GM21526 (cell line): ENCODE data around the gene FAM83C.

Experiments used
- ATAC-seq: cut with Tn5 transposase; IDR thresholded peaks from one replicate; pipeline ENCODE4 v1.9.1; 2021; ENCODE audit warnings: moderate library complexity; ENCODE audit not compliant: unreplicated experiment, low FRiP score

FAM83C gene

DNA sequence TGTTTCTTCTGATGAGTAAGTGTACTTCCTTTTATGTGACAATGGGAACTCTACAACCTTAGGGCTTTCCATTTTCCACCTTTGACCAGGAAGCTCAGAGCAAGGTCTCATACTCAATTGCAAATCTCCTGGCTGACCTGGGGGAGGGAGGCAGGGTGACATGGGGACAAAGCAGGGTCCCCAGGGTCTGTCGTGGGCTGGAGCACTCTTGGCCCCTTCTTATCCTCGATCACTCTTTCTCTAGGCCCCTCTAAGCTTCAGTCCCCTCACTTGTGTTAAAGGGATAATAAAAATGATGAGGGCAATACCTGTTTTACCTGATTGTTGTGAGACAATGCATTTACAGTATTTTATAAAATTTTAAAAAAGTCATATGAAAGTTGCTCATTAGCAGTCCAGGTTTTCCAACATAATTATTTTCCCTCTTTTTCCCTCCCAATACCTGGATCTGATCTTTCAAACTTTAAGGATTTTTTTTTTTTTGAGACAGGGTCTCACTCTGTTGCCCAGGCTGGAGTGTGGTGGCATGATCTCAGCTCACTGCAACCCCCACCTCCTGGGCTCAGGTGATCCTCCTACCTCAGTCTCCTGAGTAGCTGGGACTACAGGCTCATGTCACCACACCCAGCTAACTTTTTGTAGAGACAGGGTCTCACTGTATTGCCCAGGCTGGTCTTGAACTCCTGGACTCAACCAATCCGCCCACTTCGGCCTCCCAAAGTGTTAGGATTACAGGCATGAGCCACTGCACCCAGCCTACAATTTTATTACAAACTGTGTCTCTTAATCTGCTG is 8.4 kb upstream of the FAM83C start:
- no peak for ATAC-seq

DNA sequence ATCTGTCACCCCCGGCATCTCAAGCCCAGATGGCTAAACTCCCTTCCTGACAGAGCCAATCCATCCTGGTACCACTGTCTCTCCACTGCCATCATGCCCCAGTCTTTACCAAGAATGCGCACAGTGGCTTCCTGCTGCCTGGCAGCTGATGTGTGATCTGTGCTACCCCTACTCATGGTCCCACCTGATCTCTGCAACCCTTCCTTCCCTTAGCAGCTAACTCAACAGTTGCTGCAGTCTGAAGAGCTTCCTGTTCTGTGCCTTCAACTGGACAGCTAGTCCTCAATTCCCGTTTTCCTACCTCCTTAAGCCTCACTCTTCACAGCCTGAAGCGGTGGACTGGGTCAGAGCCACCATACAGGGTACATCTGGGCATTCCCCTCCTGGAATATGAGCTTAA is 7.6 kb upstream of the FAM83C start:
- ATAC-seq: no peak

DNA sequence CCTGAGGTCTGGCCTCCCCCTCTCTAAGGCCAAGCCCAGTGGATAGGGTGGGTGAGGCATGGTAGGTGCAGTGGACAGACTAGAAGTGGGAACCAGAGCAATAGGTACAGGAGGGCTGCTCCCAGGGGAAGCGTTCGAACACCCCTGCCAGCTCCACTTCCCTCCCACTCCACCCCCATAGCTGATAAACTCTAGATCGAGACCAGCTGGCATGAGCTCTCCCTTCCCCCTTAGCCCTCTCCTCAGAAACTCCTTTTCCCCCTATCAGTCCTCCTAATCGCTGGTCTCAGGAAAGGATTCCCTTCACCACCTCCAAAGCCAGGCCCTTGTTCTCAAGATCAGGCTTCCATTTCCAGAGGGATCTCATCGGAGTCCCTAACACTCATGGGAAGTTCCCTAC is 6.0 kb upstream of the FAM83C start:
- ATAC-seq: no peak

DNA sequence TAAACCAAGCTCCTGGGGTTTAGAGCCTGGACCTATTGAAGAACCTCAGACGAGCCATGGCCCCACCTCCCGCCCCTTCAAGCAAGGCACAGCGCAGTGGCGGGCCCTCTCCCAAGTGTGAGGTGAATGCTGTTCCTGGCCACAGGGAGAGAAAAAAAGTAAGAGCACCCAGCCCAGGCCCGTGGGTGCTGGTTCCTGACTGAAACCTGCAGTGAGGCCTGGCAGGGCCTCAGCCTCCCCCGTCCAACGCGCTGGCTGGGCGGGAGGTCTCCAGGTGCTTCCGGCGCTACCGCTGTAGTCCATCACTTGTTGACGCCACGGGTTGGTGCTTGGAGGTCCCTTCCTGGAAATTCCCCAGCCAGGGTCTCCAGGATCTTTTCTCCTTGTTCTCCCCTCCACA is 5.5 kb upstream of the FAM83C start:
- ATAC-seq: no peak

DNA sequence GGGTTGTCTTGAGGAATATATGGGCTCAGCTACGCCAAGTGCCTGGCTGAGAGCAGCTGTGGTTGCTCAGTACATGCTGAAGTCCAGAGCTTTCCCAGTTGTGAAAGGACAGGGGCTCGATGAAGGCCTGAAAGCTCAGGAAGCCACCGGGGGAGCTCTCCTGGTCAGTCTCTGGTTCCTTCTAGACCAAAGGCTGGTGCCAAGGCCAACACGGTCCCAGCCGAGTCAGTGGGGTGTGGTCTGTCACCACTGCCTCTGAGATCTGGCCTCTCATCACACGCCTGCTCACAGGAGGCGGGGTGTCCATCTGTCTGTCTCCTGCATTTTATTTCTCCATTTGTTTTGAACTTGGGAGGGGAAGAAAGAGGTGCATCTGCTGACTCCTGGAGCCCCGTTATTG is 4.9 kb upstream of the FAM83C start:
- no peak for ATAC-seq

DNA sequence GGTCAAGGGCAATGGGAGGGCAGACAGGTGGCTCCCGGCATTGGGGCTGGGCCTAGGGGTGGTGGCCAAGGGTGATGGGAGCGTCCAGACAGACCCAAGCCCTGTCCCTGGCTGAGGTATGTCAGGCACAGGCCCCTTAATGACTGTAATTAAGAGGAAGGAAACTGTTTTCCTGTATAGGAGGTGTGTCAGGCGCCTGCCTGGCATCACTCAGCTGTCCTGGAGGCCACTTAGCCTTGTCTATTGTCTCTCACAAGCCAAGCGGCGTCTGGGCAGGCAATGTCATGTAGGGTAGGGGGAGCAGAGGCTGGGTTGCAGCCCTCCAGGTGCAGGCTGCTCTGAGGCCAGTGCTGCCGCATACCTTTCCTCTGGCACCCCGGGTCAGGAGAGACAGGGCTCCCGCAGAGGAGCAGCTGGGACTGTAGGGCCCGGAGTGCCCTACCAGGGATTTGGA is 3.9 kb upstream of the FAM83C start:
- ATAC-seq: no peak

DNA sequence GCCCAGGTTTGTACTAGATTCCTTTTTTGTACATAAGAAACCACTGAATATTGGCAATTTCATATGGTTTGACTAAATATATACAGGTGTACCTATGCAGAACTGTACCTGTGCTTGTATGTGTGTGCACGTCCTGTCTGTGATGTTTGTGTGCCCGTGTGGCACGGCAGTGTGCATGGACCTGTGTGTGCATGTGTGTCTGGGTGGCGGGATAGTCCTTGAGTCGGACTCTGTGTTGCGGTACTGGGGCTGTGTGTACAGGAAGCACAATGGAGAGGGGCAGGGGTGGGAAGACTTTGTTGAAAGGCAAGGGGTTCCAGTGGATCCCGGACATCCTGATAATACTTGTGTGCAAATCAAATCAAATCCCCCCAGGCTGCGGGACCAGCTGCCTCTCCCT is 3.4 kb upstream of the FAM83C start:
- no peak for ATAC-seq

DNA sequence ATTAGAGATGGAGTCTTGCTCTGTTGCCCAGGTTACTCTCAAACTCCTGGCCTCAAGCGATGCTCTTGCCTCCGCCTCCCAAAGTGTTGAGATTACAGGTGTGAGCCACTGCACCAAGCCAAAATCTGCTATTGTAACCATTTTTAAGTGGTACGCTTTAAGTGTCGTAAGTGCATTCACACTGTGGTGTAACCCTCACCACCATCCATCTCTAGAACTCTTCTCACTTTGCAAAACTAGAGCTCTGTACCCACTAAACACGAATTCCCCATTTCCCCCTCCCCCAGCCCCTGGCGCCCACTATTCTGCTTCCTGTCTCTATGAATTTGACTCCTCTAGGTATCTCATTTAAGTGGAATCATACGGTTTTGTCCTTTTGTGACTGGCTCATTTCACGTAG is 2.8 kb upstream of the FAM83C start:
- ATAC-seq: no peak

DNA sequence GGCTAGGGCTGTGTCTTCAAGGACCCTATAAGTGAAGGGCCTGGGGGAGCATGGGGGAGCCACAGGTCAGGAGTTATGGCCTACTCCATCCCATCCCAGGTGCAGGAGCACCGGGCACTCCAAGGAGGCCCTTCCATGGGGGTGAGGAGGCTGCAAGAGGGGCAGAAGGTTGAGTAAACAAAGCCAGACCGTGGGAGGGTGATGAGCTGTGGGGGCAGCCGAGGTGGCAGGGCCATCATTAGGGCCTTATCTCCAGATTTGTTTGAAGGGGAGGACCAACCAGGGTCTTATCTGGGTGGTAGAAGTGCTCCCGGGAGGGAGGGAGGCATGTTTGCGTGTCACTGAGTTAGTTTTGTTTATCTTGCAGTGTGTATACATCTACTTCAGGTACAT is 2.1 kb upstream of the FAM83C start:
- ATAC-seq: no peak

DNA sequence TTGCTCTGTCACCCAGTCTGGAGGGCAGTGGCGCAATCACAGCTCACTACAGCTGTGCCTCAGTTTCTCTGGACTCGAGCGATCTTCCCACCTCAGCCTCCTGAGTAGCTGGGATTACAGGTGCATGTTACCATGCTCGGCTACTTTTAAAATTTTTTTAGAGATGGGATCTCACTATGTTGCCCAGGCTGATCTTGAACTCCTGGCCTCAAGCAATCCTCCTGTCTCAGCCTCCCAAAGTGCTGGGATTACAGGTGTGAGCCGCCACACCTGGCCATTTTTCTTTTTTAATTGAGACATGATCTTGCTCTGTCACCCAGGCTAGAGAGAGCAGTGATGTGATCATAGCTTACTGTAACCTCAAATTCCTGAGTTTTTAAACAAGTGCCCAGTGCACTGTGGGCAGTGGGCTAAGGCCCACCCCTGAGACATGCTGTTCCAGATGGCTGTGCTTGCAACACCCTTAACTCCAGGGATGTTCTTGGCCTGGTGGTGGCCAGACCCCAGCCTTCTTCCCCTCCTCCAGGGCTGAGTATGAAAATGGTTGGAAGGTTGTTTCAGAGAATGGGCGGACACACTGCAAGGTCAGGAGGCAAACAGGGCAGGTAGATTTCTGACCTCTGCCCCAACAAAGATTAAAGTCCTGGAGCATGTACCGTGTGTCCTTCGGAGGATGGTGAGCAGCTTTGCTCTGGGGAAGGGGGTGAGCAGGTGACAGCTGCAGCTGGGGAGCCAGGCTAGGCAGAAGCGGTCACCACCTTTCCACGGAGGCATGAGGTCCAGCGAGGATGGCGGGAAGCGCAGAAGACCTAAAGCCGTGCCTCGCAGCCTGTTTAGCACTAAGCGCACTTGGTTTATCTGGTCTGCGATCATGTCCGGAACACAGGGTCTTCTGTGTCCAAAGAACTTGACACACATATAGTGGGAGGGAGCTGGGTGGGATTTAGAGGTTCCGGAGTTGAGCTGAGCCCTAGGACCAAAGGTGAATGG is 1.4 kb upstream of the FAM83C start:
- ATAC-seq: no peak

DNA sequence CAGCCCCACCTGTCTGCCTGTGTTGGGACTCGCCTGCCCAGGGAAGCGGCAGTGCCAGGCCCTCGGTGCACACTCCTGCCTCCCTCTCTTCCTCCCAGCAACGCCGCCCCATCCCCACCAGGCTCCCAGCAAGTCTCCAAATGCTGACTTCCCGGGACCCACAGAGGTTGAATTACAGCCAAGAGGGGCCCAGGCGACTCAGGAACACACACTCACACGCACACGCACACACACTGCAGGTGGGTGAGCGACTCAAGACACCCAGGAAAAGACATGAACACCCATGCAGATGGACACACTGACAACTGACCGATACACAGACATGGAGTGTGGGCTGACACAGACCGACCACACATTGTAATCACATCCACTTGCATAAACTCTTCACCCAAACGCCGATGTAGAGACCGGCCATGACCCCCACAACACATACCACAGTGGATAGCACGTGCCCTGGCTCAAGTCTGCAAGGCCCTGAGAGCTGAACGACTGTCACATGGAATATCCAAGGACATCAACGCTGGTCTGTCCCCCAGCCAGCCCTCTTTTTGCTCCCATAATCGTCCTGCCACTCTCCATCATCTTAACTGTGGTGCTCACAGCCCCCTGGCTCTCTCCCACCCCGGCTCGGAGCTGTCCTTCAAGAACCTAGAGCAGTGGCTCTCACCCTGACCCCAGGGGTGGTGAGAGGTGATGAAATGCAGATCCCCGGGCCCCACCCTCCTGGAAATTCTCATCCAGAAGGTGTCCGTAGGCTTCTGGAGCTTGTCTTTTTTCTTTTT is 470 bp upstream of the FAM83C start:
- ATAC-seq: no peak

DNA sequence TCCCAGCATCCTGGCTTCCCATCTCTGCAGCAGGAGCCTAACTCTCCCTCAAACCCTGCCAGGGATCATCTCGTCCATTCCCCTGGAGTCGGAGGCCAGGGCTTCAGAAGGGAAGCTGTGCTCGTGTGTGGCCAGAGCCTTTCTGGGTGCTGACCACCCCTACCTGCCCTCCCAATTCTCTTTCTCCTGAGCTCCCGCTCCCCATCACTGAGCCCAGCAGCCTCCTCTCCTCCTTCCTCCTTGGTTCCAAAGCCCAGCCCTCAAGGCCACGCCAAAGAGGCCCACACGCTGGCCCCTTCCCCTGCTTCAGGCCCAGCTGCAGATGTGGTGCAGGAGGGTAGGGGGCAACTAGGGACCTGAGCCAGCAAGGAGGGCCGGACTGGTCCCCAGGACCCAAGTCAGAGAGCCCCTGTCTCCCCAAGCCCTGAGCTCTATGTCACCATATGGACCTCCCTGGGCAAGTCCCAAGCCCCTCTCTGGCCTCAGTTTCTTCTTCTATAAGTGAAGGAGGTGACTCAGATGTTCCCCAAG is 1.3 kb downstream of the FAM83C start:
- ATAC-seq: no peak

DNA sequence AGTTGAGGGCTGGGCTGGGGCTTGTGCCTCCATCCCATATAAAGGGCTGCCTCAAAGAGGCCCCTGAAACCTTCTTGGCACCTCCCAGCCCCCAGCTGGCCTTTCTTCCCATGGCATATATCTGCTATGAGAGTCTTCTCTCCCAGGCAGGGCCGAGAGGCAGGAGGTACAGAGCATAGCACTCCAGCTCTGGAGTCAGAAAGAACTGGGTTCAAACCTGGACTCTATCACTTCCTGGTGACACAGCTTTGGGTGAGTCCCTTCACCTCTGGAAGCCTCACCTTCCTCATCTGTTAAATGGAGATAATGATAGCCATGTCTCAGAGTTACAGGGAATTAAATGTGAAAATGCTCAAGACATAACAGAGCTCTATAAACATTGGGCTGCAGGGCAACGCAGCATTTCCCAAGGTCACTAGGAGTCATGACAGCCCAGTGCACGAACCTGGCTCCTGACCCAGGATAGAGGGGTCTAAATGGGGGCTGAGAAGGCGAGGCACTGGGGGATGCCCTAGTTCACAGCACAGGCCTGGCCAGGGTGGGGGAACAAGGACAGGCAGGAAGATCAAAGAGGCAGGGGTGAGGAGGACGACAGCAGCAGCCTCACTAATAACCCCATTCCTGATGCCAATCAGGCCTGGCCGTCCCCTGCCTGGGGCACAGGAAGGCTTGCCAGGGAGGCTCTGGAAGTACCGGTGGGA is 1.9 kb downstream of the FAM83C start:
- ATAC-seq: no peak

DNA sequence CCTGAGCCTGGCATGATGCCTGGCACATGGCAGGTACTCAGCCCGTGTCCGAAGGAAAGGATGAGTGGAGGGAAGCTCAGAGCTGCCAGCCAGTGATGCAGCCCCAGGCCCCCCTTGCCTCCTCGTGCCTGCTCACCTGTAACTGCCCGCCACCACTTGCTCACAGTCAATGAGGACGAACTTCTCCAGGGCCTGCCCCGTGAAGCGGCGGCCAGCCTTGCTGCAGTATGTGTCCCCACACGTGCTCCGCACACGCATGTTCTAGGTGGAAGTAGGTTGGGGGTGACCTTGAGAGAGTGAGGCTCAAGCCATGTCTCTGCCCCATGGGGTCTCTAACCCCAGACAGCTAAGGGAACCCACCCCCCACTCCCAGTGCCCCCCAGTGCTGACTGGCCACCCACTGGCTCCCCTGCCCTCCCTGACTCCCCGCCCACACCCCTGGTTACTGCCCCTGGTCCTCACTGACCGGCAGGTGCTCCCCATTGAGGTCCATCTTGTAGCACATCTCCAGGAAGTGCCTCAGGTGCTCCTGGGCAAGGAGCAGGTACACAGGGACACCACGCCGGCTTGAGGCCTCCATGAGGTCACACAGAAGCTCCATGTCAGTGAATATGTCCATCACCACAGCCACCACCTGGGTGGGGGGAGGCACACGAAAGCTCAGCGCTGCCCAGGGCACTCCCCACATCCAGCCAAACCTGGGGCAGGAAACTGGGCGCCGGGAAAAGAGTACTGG is 3.7 kb downstream of the FAM83C start:
- ATAC-seq: no peak

DNA sequence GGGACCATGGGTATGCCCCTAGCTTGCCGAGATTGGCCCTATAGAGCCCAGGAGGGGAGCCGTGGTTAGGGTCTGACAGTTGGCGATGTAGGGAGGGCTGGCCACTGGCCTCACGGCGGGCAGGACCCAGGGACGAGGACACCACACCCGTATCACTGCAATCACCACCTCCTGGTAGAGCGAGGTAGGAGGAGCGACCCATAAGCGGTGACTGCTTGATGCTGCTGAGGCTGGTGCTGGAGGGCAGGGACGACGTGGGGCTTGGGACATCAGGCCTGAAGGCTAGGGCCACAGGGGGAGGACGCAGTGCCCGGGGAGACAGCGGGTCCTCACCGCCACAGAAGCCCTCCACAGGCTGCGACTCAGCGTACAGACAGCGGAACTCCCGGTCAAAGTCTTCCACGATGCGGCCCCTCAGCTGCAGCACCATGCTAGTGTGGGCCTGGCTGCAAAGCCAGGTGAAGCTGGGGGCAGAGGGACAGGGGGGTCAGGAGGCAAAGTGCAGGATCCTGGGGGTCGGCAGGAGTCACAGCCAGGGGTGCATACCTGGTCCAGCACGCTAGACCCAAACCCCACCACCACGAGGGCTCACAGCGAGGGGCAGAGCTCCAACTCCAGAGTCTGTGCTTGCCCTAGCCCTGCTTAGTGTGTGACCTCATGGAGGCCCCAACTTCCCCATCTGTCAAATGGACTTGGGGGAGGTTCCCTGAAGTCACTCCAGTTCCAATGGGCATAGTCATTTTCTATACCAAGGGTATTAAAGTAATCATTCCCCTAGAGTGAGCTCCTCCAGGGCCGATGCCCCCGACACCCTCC is 4.5 kb downstream of the FAM83C start:
- no peak for ATAC-seq

DNA sequence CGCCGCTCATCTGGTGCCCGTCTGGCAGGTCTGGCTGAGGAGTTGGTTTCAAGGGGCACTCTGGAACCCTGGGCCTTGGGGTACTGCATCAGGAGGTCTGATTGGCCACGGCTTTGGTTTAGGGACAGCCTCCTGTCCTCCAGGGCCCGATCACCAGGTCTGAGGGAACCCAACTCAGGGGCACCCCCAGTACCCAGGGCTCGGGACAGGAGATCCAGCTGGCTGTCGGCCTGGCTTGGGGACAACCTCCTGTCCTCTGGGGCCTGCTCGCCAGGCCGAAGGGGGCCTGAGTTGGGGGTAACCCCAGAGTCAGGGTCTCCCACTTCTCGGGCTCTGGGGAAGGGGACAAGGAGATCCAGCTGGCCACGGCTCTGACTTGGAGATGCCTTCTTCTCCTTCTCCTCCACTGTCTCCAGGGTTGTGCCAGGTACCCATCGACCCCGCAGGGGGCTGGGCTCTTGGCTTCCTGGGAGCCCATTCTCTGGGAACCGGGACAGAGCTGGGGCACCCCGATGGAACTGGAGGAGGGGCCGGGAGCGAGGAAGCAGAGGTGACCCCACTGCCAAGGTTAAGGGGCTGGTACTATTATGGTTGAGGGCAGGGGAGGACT is 5.2 kb downstream of the FAM83C start:
- no peak for ATAC-seq

DNA sequence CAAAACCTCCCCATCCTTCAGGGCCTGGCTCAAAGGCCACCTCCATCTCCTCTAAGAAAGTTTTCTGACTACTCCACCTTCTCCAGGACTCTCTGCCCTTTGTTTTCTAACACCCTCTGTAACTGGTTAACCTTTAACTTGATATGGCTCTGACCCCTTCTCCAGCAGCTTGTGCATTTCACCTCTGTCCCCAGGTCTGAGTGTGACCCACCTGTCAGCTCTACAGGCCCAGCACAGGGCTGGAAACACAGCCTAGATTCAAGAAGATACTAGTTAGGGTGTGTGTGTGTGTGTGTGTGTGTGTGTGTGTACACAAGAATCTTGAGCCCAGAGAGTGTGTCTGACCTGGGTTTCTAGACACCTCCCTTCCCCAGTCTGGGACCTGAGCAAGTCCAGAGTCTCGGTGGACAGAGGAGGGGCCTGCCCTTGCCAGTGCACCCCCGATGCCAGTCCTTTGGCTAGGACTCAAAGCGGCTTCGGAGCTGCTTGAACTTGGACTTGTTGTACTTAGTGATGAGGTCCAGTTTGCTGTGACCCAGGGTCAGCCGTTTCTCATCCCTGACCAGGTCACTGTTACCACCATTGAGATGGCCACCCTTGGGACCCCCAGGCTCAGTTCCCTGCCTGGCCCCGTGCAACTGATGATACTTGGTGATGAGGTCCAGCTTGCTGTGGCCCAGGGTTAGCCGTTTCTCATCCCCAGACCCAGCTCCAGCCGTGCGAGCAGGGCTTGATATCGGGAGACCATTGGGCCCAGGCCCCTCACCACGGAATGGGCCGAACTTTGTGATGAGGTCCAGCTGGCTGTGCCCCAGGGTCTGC is 5.9 kb downstream of the FAM83C start:
- ATAC-seq: no peak

DNA sequence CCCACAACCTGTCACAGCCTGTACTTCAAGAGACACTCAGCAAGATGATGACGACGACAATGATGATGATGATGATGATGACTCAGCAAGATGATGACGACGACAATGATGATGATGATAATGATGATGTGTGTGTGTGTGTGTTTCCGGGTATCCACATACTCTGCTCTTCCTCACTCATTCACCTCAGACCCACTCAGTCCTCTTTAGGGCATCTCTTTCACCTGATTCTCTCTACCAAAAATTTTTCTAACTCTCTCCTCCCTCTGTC is 6.5 kb downstream of the FAM83C start:
- ATAC-seq: no peak
